Erythroblast (primary cell): ENCODE measurements around the gene CEP104.

Experiments
- GATA1 ChIP-seq: IDR thresholded peaks from 2 replicates; pipeline ENCODE4 v1.6.1; 2011; ENCODE audit warnings: low read depth, mild to moderate bottlenecking, control low read depth, low read length, moderate library complexity
- POLR2A ChIP-seq: IDR thresholded peaks from 2 replicates; pipeline ENCODE4 v1.6.1; 2011; ENCODE audit warnings: mild to moderate bottlenecking, low read length

GRCh38 chr1:3770047-3770765 is 86.8 kb downstream of the CEP104 start:
- TF ChIP-seq POLR2A (no peak), GATA1 (no peak)
